Gastroesophageal sphincter (tissue), 4 donors: ENCODE results near the gene SLC24A3. TPM values are rescaled to one million over a fixed set of nuclear protein-coding genes. Genes with fewer than 3 reads are reported as not detected.

Experiments used
- ATAC-seq: fragments of 150-250 bp; one replicate; pipeline ENCODE4 v1.9.1; 2016; ENCODE audit warnings: mild to moderate bottlenecking, moderate library complexity
- H3K27ac ChIP-seq, 4 donors: fragments of 200-600 bp; sonication (generic) in 3 of 4; 1 replicate in 3 of 4; 2 replicates in 1 of 4; pipeline ENCODE4 v1.5.1; 2016 to 2019
- H3K27me3 ChIP-seq: fragments of 200-600 bp; sonication (generic); one replicate; pipeline ENCODE4 v1.5.1; 2019
- H3K36me3 ChIP-seq, 2 donors: fragments of 200-600 bp; sonication (generic); one replicate each; pipeline ENCODE4 v1.5.1; 2019; ENCODE audit warnings: control low read depth in 1 of 2
- H3K4me1 ChIP-seq, 3 donors: fragments of 200-600 bp; sonication (generic); 1 replicate in 2 of 3; 2 replicates in 1 of 3; pipeline ENCODE4 v1.5.1; 2016 to 2019; ENCODE audit warnings: control low read depth in 2 of 3
- H3K4me3 ChIP-seq, 2 donors: fragments of 200-600 bp; sonication (generic); one replicate each; pipeline ENCODE4 v1.5.1; 2019; ENCODE audit warnings: mild to moderate bottlenecking in 1 of 2, moderate library complexity in 1 of 2
- H3K9me3 ChIP-seq, 3 donors: fragments of 200-600 bp; sonication (generic); one replicate each; pipeline ENCODE4 v1.5.1; 2017 to 2019; ENCODE audit warnings: control low read depth in 2 of 3
- CTCF ChIP-seq, 4 experiments: fragments of 200-600 bp in 2 of 4; fragments of 450-650 bp in 2 of 4; sonication (generic) in 1 of 4; IDR thresholded peaks; one replicate each; pipeline ENCODE4 v1.5.1; 2017 to 2019; ENCODE audit warnings: antibody characterized with exemption in 4 of 4, mild to moderate bottlenecking in 2 of 4, moderate library complexity in 2 of 4
- EP300 ChIP-seq: sonication (generic); formaldehyde crosslinking; IDR thresholded peaks from one replicate; pipeline ENCODE4 v1.6.1; 2017; ENCODE audit warnings: antibody characterized with exemption, mild to moderate bottlenecking
- POLR2A ChIP-seq, 2 donors: fragments of 450-650 bp; IDR thresholded peaks; one replicate each; pipeline ENCODE4 v1.6.1; 2017; ENCODE audit warnings: antibody characterized with exemption in 2 of 2, mild to moderate bottlenecking in 2 of 2, moderate library complexity in 1 of 2
- POLR2AphosphoS5 ChIP-seq: sonication (generic); formaldehyde crosslinking; IDR thresholded peaks from one replicate; pipeline ENCODE4 v1.6.1; 2017; ENCODE audit warnings: antibody characterized with exemption
- WGBS, 2 donors: methylation state at CpG; one replicate each; pipeline ENCODE4 v1.1.5; 2018; ENCODE audit warnings: low coverage in 1 of 2; 5-methylcytosine and 5-hydroxymethylcytosine counted together
- total RNA-seq, 4 donors: library from RNA; depleted of rRNA; stranded (reverse); fragments of >200 nt; gene quantifications; one replicate each; pipeline ENCODE4 v1.1.0, GENCODE V29; 2016

SLC24A3 gene
- total RNA-seq, 4 donors from 2014 or later, result 2.7 to 13.5 (median 5.5) TPM

GRCh38 chr20:19588732-19589131, 376.3 kb downstream of the SLC24A3 start:
- no peak overlapping the region for H3K27ac ChIP-seq
- ATAC-seq, result no peak
- WGBS, 2 donors, result 21 to 42% methylated on average over 4 to 5 of the region's 5 CpGs
- H3K9me3 ChIP-seq, result no peaks in the 10 kb centered on the region
- no peaks in the 10 kb centered on the region for H3K27me3 ChIP-seq
- no peak overlapping the region for H3K4me3 ChIP-seq
- peaks cover 0 to 16% (median 0%) of the 10 kb centered on the region in 3 donors for H3K4me1 ChIP-seq
- no peaks in the 10 kb centered on the region for H3K36me3 ChIP-seq
- no peak for TF ChIP-seq EP300
- TF ChIP-seq POLR2A (IDR thresholded peaks at IDR 0.05), result no peak
- TF ChIP-seq POLR2AphosphoS5, result no peak
- peak in 2 of 4 experiments; percentile 30 to 41 for TF ChIP-seq CTCF (IDR thresholded peaks at IDR 0.05)

- H3K4me1 ChIP-seq, result peaks cover 0 to 16% (median 0%) of the 10 kb centered on the region in 3 donors
- no peaks in the 10 kb centered on the region for H3K36me3 ChIP-seq
- no peak for ATAC-seq
- H3K27me3 ChIP-seq, result no peaks in the 10 kb centered on the region
- no peaks in the 10 kb centered on the region for H3K9me3 ChIP-seq
- no peak overlapping the region for H3K4me3 ChIP-seq
- TF ChIP-seq POLR2A (IDR thresholded peaks at IDR 0.05) (no peak), CTCF (IDR thresholded peaks at IDR 0.05) (no peak), POLR2AphosphoS5 (no peak), EP300 (no peak)
- 82 to 88% methylated on average over 3 to 5 of the region's 5 CpGs for WGBS, 2 donors
- H3K27ac ChIP-seq, result no peak overlapping the region
These were observed 377.4 kb downstream of the SLC24A3 start for GRCh38 chr20:19589787-19590362.

GRCh38 chr20:19590382-19590781, 377.9 kb downstream of the SLC24A3 start:
- 95 to 100% methylated on average over 2 to 3 of the region's 3 CpGs for WGBS, 2 donors
- Histone ChIP-seq H3K27me3 (no peaks in the 10 kb centered on the region), H3K9me3 (no peaks in the 10 kb centered on the region), H3K4me1 (peaks cover 0 to 16% (median 0%) of the 10 kb centered on the region in 3 donors), H3K27ac (no peak overlapping the region), H3K36me3 (no peaks in the 10 kb centered on the region), H3K4me3 (no peak overlapping the region)
- ATAC-seq, result no peak
- TF ChIP-seq POLR2AphosphoS5, result no peak
- no peak for TF ChIP-seq CTCF (IDR thresholded peaks at IDR 0.05)
- no peak for TF ChIP-seq POLR2A (IDR thresholded peaks at IDR 0.05)

GRCh38 chr20:19593762-19594161, 381.3 kb downstream of the SLC24A3 start:
- no peaks in the 10 kb centered on the region for H3K27me3 ChIP-seq
- 100% methylated on average over 2 of the region's 7 CpGs; no CpG with 5 or more reads in 1 of the 2 donors for WGBS, 2 donors
- H3K9me3 ChIP-seq, result no peaks in the 10 kb centered on the region
- no peak for ATAC-seq
- TF ChIP-seq CTCF (IDR thresholded peaks at IDR 0.05) (no peak), EP300 (no peak), POLR2A (IDR thresholded peaks at IDR 0.05) (no peak), POLR2AphosphoS5 (no peak)
- no peaks in the 10 kb centered on the region for H3K36me3 ChIP-seq
- no peak overlapping the region for H3K4me3 ChIP-seq
- no peak overlapping the region for H3K27ac ChIP-seq
- peaks cover 0 to 11% (median 0%) of the 10 kb centered on the region in 3 donors for H3K4me1 ChIP-seq

GRCh38 chr20:19594896-19595295, 382.5 kb downstream of the SLC24A3 start:
- WGBS, 2 donors, result 75 to 93% methylated on average over 2 to 3 of the region's 4 CpGs
- H3K27ac ChIP-seq, result no peak overlapping the region
- H3K27me3 ChIP-seq, result no peaks in the 10 kb centered on the region
- ATAC-seq, result no peak
- H3K36me3 ChIP-seq, result no peaks in the 10 kb centered on the region
- no peaks in the 10 kb centered on the region for H3K4me1 ChIP-seq
- no peaks in the 10 kb centered on the region for H3K9me3 ChIP-seq
- TF ChIP-seq EP300, result no peak
- no peak for TF ChIP-seq POLR2A (IDR thresholded peaks at IDR 0.05)
- no peak for TF ChIP-seq CTCF (IDR thresholded peaks at IDR 0.05)
- TF ChIP-seq POLR2AphosphoS5, result no peak
- no peak overlapping the region for H3K4me3 ChIP-seq
